Gastrocnemius medialis (tissue), 4 donors: ENCODE measurements around the gene DNAH17. TPM values are rescaled to one million over a fixed set of nuclear protein-coding genes. Genes with fewer than 3 reads are reported as not detected.

Experiments used
- ATAC-seq, 2 donors: fragments of 150-250 bp; one replicate each; pipeline ENCODE4 v1.9.1; 2016
- DNase-seq, 2 donors: peaks; one replicate each; pipeline ENCODE4 v3.0.0-alpha.2; 2019
- H3K27ac ChIP-seq, 4 donors: fragments of 200-600 bp; sonication (generic); 1 replicate in 1 of 4; 2 replicates in 3 of 4; pipeline ENCODE4 v1.5.1; 2016 to 2018; ENCODE audit warnings: mild to moderate bottlenecking in 2 of 4, moderate library complexity in 1 of 4
- H3K27me3 ChIP-seq, 3 donors: fragments of 200-600 bp; sonication (generic) in 2 of 3; 1 replicate in 1 of 3; 2 replicates in 2 of 3; pipeline versions ENCODE4 v1.5.1 to v1.6.0; 2016 to 2019; ENCODE audit warnings: mild to moderate bottlenecking in 1 of 3, moderate library complexity in 1 of 3
- H3K36me3 ChIP-seq, 2 donors: fragments of 200-600 bp; sonication (generic) in 1 of 2; one replicate each; pipeline ENCODE4 v1.5.1; 2017 to 2018
- H3K4me1 ChIP-seq, 2 donors: fragments of 200-600 bp; sonication (generic) in 1 of 2; one replicate each; pipeline ENCODE4 v1.5.1; 2016 to 2017; ENCODE audit warnings: mild to moderate bottlenecking in 2 of 2
- H3K4me3 ChIP-seq, 4 donors: fragments of 200-600 bp; sonication (generic) in 3 of 4; 1 replicate in 1 of 4; 2 replicates in 3 of 4; pipeline ENCODE4 v1.5.1; 2016 to 2019; ENCODE audit warnings: mild to moderate bottlenecking in 2 of 4
- H3K9me3 ChIP-seq, 3 donors: fragments of 200-600 bp; sonication (generic) in 2 of 3; 1 replicate in 1 of 3; 2 replicates in 2 of 3; pipeline ENCODE4 v1.5.1; 2016 to 2019
- CTCF ChIP-seq, 5 experiments: fragments of 450-650 bp in 3 of 5; fragments of 200-600 bp in 2 of 5; sonication (generic) in 2 of 5; IDR thresholded peaks in 4 of 5; conservative IDR thresholded peaks in 1 of 5; 1 replicate in 4 of 5; 2 replicates in 1 of 5; pipeline ENCODE4 v1.5.1; 2016 to 2019; ENCODE audit warnings: antibody characterized with exemption in 5 of 5, mild to moderate bottlenecking in 3 of 5, moderate library complexity in 3 of 5
- POLR2A ChIP-seq, 2 donors: fragments of 450-650 bp; IDR thresholded peaks; one replicate each; pipeline ENCODE4 v1.6.1; 2017; ENCODE audit warnings: antibody characterized with exemption in 2 of 2, mild to moderate bottlenecking in 2 of 2, moderate library complexity in 2 of 2
- in situ Hi-C, 4 donors: fragments of 200-750 bp; cut with MboI; loops; one replicate each; pipeline versions ENCODE4 v1.15.0 to v1.8.0; 2017; ENCODE audit warnings: low sequenced_read_pairs in 4 of 4
- intact Hi-C: fragments of 100-400 bp; cut with DNase I; formaldehyde crosslinking; loops from one replicate; pipeline ENCODE4 v1.15.1; 2023; ENCODE audit warnings: low total_unique reads
- total RNA-seq, 4 donors: library from RNA; depleted of rRNA; stranded (reverse); fragments of >200 nt; gene quantifications; one replicate each; pipeline versions ENCODE4 v1.1.0 to v1.2.3, GENCODE V29; 2016

The DNAH17 gene
- total RNA-seq, 4 donors from 2014 or later: 0.56 TPM; not detected in 3

GRCh38 chr17:78497115-78497540 is 80.1 kb downstream of the DNAH17 start:
- TF ChIP-seq POLR2A (IDR thresholded peaks at IDR 0.05): no peak
- peak; percentile 71 to 83 (median 79) for TF ChIP-seq CTCF (IDR thresholded peaks at IDR 0.05 in 4 of 5, conservative IDR thresholded peaks at IDR 0.05 in 1 of 5)
- in situ Hi-C loops (loop anchor here (5.0 to 25.0 kb wide), 4 partner anchors 208 to 315 kb away; no protein-coding TSS in a partner anchor), intact Hi-C loops (loop anchor here (1.0 to 10.0 kb wide), 4 partner anchors 211 to 478 kb away; partner anchors contain the start of gene LGALS3BP)
- Histone ChIP-seq H3K4me1 (no peaks in the 10 kb centered on the region), H3K27me3 (peaks cover 0 to 5% (median 0%) of the 10 kb centered on the region in 3 donors), H3K4me3 (no peak overlapping the region), H3K36me3 (no peaks in the 10 kb centered on the region), H3K9me3 (no peaks in the 10 kb centered on the region), H3K27ac (no peak overlapping the region)
- DNase-seq: peak; percentile 73 to 76
- peak; percentile 93 to 97 for ATAC-seq

GRCh38 chr17:78496311-78496710 is 80.9 kb downstream of the DNAH17 start:
- TF ChIP-seq POLR2A (IDR thresholded peaks at IDR 0.05): no peak
- TF ChIP-seq CTCF (IDR thresholded peaks at IDR 0.05 in 4 of 5, conservative IDR thresholded peaks at IDR 0.05 in 1 of 5): no peak
- Histone ChIP-seq H3K27ac (no peak overlapping the region), H3K4me1 (no peaks in the 10 kb centered on the region), H3K27me3 (peaks cover 0 to 5% (median 0%) of the 10 kb centered on the region in 3 donors), H3K9me3 (no peaks in the 10 kb centered on the region), H3K36me3 (no peaks in the 10 kb centered on the region), H3K4me3 (no peak overlapping the region)
- in situ Hi-C loops (loop anchor here (5.0 to 25.0 kb wide), 4 partner anchors 208 to 316 kb away; no protein-coding TSS in a partner anchor), intact Hi-C loops (loop anchor here (5.0 to 10.0 kb wide), 2 partner anchors 251 to 478 kb away; partner anchors contain the start of gene LGALS3BP)
- no peak for ATAC-seq
- no peak for DNase-seq

- no peak for DNase-seq
Observed at GRCh38 chr17:78495634-78496033, 81.6 kb downstream of the DNAH17 start.

GRCh38 chr17:78494696-78495330 is 82.4 kb downstream of the DNAH17 start:
- DNase-seq (no peak), ATAC-seq (no peak)
- H3K4me1 ChIP-seq: no peaks in the 10 kb centered on the region
- intact Hi-C loops: loop anchor here (5.0 to 10.0 kb wide), 2 partner anchors 252 to 480 kb away; partner anchors contain the start of gene LGALS3BP
- no peak overlapping the region for H3K4me3 ChIP-seq
- H3K27me3 ChIP-seq: peaks cover 0 to 5% (median 0%) of the 10 kb centered on the region in 3 donors
- no peaks in the 10 kb centered on the region for H3K9me3 ChIP-seq
- in situ Hi-C loops: loop anchor here (5.0 to 25.0 kb wide), 4 partner anchors 210 to 317 kb away; no protein-coding TSS in a partner anchor
- TF ChIP-seq POLR2A (IDR thresholded peaks at IDR 0.05): no peak
- TF ChIP-seq CTCF (IDR thresholded peaks at IDR 0.05 in 4 of 5, conservative IDR thresholded peaks at IDR 0.05 in 1 of 5): no peak
- H3K36me3 ChIP-seq: no peaks in the 10 kb centered on the region
- H3K27ac ChIP-seq: no peak overlapping the region

More at GRCh38 chr17:78495634-78496033, 81.6 kb downstream of the DNAH17 start:
- Histone ChIP-seq H3K27me3 (peaks cover 0 to 5% (median 0%) of the 10 kb centered on the region in 3 donors), H3K4me1 (no peaks in the 10 kb centered on the region), H3K36me3 (no peaks in the 10 kb centered on the region), H3K27ac (no peak overlapping the region), H3K9me3 (no peaks in the 10 kb centered on the region), H3K4me3 (no peak overlapping the region)
- in situ Hi-C loops (loop anchor here (5.0 to 25.0 kb wide), 4 partner anchors 209 to 317 kb away; no protein-coding TSS in a partner anchor), intact Hi-C loops (loop anchor here (5.0 to 10.0 kb wide), 2 partner anchors 252 to 479 kb away; partner anchors contain the start of gene LGALS3BP)
- ATAC-seq: no peak
- TF ChIP-seq CTCF (IDR thresholded peaks at IDR 0.05 in 4 of 5, conservative IDR thresholded peaks at IDR 0.05 in 1 of 5): no peak
- TF ChIP-seq POLR2A (IDR thresholded peaks at IDR 0.05): no peak
